Measurements from ENCODE around the gene PDZD2.
"Not testable (repeated sequence)": the region's sequence is repeated elsewhere in the genome, so short reads cannot be mapped to it uniquely, and the experiment has no call there.

Gene PDZD2

GRCh38 chr5:31776294-31776693, 137.4 kb downstream of the PDZD2 start:
- DNase-seq, result not testable (repeated sequence)

GRCh38 chr5:31776976-31777651, 138.2 kb downstream of the PDZD2 start:
- no peak for DNase-seq

- peak; percentile 53 for DNase-seq
Measured at GRCh38 chr5:31781772-31782171, 142.8 kb downstream of the PDZD2 start.

GRCh38 chr5:31783086-31783645, 144.2 kb downstream of the PDZD2 start:
- DNase-seq, result no peak

- no peak for DNase-seq
Measured at GRCh38 chr5:31783731-31784130, 144.8 kb downstream of the PDZD2 start.

GRCh38 chr5:31786090-31786631, 147.2 kb downstream of the PDZD2 start:
- DNase-seq, result no peak

GRCh38 chr5:31794009-31794408, 155.1 kb downstream of the PDZD2 start:
- DNase-seq, result no peak

- no peak for DNase-seq
Measured at GRCh38 chr5:31798168-31798567, 159.2 kb downstream of the PDZD2 start.

- no peak for DNase-seq
Measured at GRCh38 chr5:31800351-31800750, 161.4 kb downstream of the PDZD2 start.

GRCh38 chr5:31805785-31806400, 167.0 kb downstream of the PDZD2 start:
- no peak for DNase-seq

- no peak for DNase-seq
Measured at GRCh38 chr5:31806561-31806960, 167.6 kb downstream of the PDZD2 start.

- no peak for DNase-seq
Measured at GRCh38 chr5:31807789-31808540, 169.0 kb downstream of the PDZD2 start.

- peak; percentile 49 for DNase-seq
Measured at GRCh38 chr5:31809050-31809870, 170.3 kb downstream of the PDZD2 start.

GRCh38 chr5:31811210-31811609, 172.3 kb downstream of the PDZD2 start:
- peak; percentile 56 for DNase-seq

GRCh38 chr5:31815376-31815775, 176.4 kb downstream of the PDZD2 start:
- no peak for DNase-seq

GRCh38 chr5:31819926-31820516, 181.1 kb downstream of the PDZD2 start:
- DNase-seq, result no peak

- DNase-seq, result peak; percentile 11
Measured at GRCh38 chr5:31823472-31823871, 184.5 kb downstream of the PDZD2 start.

GRCh38 chr5:31824869-31825517, 186.1 kb downstream of the PDZD2 start:
- DNase-seq, result peak; percentile 23

GRCh38 chr5:31825518-31826068, 186.7 kb downstream of the PDZD2 start:
- DNase-seq, result peak; percentile 58

GRCh38 chr5:31827867-31828266, 188.9 kb downstream of the PDZD2 start:
- DNase-seq, result no peak

- no peak for DNase-seq
Measured at GRCh38 chr5:31832966-31833365, 194.0 kb downstream of the PDZD2 start.

Measured in suppressor macrophage treated with lipopolysaccharide for 4 hours (primary cell).